Mucosa of rectum (tissue), 2 donors: Measurements from ENCODE around the gene ZEB2.

Experiments
- H3K27ac ChIP-seq, 2 donors: one replicate each; pipeline ENCODE4 v1.7.0; 2013; ENCODE audit warnings: inconsistent platforms in 2 of 2, low read depth in 2 of 2, low read length in 2 of 2
- H3K27me3 ChIP-seq, 2 donors: one replicate each; pipeline ENCODE4 v1.7.0; 2013; ENCODE audit warnings: low read length in 2 of 2; ENCODE audit not compliant: control insufficient read depth in 2 of 2, insufficient read depth in 2 of 2
- H3K36me3 ChIP-seq, 2 donors: one replicate each; pipeline ENCODE4 v1.7.0; 2013; ENCODE audit warnings: low read length in 2 of 2; ENCODE audit not compliant: control insufficient read depth in 2 of 2, insufficient read depth in 2 of 2
- H3K4me1 ChIP-seq, 2 donors: one replicate each; pipeline ENCODE4 v1.7.0; 2013; ENCODE audit warnings: low read length in 2 of 2, mild to moderate bottlenecking in 1 of 2; ENCODE audit not compliant: control insufficient read depth in 2 of 2, insufficient read depth in 2 of 2
- H3K4me3 ChIP-seq, 2 donors: one replicate each; pipeline ENCODE4 v1.7.0; 2013; ENCODE audit warnings: low read length in 2 of 2
- H3K9ac ChIP-seq, 2 donors: one replicate each; pipeline ENCODE4 v1.7.0; 2013; ENCODE audit warnings: low read length in 2 of 2, low read depth in 1 of 2, mild to moderate bottlenecking in 1 of 2
- H3K9me3 ChIP-seq, 2 donors: one replicate each; pipeline ENCODE4 v1.7.0; 2013; ENCODE audit warnings: low read length in 2 of 2; ENCODE audit not compliant: control insufficient read depth in 2 of 2
- donor health status: healthy.
- donor health status: Normal muscosa, but diverticular disease.

Gene ZEB2

DNA sequence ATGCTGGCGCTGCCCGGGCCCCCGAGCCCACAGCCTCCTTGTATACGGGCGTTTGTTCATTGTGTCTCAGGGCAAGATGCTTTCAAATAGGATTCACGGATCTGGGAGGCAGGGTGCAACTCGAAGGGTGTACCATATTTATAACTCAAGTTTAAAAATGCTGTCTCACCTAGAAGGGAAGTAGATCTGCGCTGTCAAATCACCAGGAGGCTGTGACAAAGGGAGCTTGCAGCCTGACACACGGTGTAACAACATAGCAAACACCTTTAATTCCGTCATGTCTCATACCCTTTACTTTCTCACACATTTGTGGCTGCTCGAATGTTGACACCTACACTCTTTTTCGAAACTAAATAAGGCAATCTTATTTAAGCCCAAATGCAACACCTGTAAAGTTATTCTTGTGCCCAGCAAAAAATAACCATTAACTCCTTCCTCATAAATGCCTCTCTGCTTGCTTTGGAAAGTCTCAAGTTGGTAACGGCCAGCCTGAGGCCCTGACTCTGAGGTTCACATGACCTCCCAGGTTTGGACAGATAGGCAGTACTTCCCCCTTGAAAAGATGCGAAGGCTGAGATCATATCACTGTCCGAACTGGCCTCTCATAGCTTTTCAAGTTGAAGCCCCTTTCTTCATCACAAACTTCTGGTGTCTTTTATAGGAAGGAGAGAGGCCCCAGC, 11.6 kb downstream of the ZEB2 start:
- Histone ChIP-seq H3K27me3 (peaks cover 12 to 31% of the 10 kb centered on the region in 2 donors), H3K9me3 (no peaks in the 10 kb centered on the region), H3K27ac (peak overlapping the region; percentile 65 to 92), H3K36me3 (no peaks in the 10 kb centered on the region), H3K9ac (peak overlapping the region in 1 of 2 donors; percentile 39), H3K4me3 (peak overlapping the region in 1 of 2 donors; percentile 34), H3K4me1 (peaks cover 4 to 8% of the 10 kb centered on the region in 2 donors)

DNA sequence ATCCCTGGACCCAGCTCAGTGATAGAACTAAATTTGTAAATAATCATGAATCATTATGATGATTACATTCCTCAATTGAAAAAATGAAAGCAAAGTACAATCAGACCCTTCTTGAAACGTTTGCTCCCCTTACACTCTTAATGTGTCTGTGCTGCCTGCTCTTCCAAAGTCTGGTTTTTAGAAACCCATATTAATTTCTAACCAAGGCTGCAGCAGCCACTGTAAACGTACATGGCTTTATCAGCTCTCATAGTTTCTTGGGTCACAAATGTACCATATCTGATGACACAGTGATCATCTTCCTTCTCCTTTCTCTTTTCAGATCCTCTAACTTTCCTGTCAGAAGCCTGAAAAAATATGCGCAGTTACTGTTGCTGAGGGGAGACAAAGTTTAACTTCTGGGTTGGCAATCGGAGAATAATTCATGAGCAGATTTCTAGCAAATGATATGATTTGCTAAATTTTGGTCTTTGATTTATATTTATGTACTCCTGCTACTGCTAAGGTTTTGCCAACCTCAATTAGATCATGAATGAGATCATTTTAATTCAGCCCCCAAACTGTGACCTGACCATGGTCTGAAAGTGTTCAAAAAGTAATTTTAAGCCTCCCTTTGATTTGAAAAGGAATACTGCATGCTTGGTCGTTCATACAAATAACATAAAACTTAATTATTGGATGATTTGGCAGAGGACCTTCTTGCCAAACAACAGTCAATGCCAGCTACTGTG, 12.3 kb downstream of the ZEB2 start:
- peak overlapping the region; percentile 65 to 92 for H3K27ac ChIP-seq
- peak overlapping the region in 1 of 2 donors; percentile 34 for H3K4me3 ChIP-seq
- peak overlapping the region in 1 of 2 donors; percentile 39 for H3K9ac ChIP-seq
- peaks cover 2 to 8% of the 10 kb centered on the region in 2 donors for H3K4me1 ChIP-seq
- no peaks in the 10 kb centered on the region for H3K9me3 ChIP-seq
- H3K36me3 ChIP-seq = no peaks in the 10 kb centered on the region
- peaks cover 12 to 24% of the 10 kb centered on the region in 2 donors for H3K27me3 ChIP-seq

DNA sequence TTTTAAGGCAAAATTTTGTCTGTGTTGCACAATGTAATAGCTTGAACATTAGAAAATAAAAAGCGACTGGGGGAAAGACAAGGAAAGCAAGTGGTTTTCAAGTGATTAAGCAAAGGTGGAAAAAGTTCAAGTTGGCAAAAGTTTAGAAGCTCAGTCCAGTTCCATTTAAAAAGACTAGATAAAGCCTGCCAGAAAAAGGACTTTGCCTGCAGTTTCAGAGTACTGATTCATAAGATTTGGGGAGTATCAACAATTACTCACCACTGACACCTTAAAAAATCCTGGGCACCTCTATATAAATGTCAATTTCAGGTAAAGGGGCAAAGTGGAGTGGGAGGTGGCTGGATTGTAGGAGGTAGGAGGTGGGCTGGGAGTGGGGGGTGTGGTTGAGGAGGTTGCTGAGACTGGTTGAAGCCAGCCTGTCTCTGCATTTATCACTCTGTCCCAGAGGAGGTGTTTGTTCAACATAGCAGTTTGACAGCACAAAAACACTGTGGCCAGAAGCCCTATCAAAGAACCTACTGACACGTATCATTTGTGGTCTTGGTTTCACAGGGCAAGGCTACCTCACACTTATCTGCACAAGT, 14.6 kb downstream of the ZEB2 start:
- Histone ChIP-seq H3K9ac (no peak overlapping the region), H3K4me1 (peaks cover 0 to 8% of the 10 kb centered on the region in 2 donors), H3K27ac (peak overlapping the region; percentile 0 to 64), H3K4me3 (no peak overlapping the region), H3K9me3 (no peaks in the 10 kb centered on the region), H3K36me3 (no peaks in the 10 kb centered on the region), H3K27me3 (peaks cover 4 to 17% of the 10 kb centered on the region in 2 donors)

DNA sequence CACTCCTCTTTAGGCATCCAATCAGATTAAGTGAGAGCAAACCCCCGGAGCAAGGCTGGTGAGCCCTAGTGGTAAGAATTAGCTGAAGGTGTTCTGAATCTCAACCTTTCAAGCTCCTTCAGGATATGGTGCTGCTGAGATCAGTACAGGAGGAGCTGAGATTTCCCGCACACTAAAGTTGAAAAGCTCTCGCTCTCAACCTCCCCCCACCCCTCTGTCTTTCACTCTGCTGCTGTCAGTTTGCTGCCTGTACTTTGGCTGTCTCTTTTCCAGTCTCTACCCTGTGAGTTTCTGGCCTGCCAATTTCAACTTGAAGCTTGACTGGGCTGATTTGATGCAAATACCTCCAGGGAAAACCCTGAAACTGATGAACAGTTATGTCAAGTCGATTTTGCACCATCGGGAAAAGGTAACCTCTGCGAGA, 15.7 kb downstream of the ZEB2 start:
- peaks cover 0 to 12% of the 10 kb centered on the region in 2 donors for H3K27me3 ChIP-seq
- no peak overlapping the region for H3K27ac ChIP-seq
- no peaks in the 10 kb centered on the region for H3K9me3 ChIP-seq
- peaks cover 0 to 8% of the 10 kb centered on the region in 2 donors for H3K4me1 ChIP-seq
- no peak overlapping the region for H3K4me3 ChIP-seq
- peak overlapping the region in 1 of 2 donors; percentile 8 for H3K9ac ChIP-seq
- no peaks in the 10 kb centered on the region for H3K36me3 ChIP-seq

DNA sequence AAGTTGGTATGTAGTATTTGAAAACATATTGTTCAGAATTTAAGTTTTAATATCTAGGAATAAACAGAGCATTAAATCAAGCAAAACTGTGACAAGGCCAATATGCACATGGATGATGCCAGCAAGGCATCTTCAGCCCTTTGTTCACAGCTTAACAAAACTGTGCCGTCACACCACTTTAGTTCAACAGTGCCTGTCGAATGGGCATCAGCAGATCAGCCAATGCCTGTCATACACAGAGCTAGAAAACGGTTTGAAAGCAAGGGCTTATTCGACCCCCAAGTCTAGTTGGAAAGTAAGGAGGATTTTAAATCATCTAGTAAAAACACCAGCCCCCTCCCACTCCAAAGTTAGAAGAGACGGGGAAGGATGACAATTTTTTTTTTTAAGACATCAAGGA, 16.7 kb downstream of the ZEB2 start:
- peaks cover 0 to 9% of the 10 kb centered on the region in 2 donors for H3K27me3 ChIP-seq
- no peaks in the 10 kb centered on the region for H3K9me3 ChIP-seq
- H3K4me3 ChIP-seq = no peak overlapping the region
- H3K27ac ChIP-seq = peak overlapping the region in 1 of 2 donors; percentile 35
- no peaks in the 10 kb centered on the region for H3K36me3 ChIP-seq
- no peak overlapping the region for H3K9ac ChIP-seq
- H3K4me1 ChIP-seq = peaks cover 0 to 4% of the 10 kb centered on the region in 2 donors

DNA sequence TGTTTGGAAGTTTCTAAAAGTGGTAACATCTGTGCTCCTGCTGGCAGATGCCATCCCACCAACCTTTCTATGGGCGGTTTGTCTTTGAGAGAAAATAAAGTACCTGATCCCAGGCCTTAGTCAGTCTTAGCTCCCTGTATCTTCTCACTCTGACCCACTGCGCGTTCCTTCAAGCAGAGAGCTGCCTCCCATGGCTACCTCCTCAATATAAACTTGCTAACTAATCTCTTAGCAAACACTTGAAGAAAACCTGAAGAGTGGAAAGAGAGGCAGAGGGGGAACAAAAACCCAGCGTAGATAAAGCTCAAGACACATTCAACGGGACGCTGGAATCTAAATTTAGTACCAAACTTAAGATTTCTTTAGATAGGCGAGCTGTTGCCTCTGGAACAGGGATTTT, 17.6 kb downstream of the ZEB2 start:
- peaks cover 0 to 3% of the 10 kb centered on the region in 2 donors for H3K4me1 ChIP-seq
- no peaks in the 10 kb centered on the region for H3K9me3 ChIP-seq
- H3K27ac ChIP-seq = no peak overlapping the region
- peaks cover 0 to 4% of the 10 kb centered on the region in 2 donors for H3K27me3 ChIP-seq
- H3K4me3 ChIP-seq = no peak overlapping the region
- no peaks in the 10 kb centered on the region for H3K36me3 ChIP-seq
- no peak overlapping the region for H3K9ac ChIP-seq

DNA sequence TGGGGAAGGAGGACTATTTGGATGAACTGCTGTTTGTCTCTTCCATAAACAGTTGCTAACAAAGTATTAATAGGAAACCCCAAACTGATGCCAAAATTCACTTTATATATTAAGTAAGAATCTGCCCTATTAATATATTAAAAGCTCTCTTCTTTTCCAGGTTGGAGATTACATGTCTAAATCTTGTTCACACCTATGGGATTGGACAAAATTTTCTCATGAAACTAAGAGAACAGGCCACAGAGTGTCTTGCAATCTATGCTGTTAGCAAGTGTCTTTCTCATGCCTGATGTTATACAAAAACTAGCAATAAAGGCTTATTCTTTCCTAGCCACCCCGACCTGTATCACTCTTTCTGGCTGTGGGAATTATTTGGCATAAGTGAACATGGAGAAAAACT, 18.3 kb downstream of the ZEB2 start:
- H3K27ac ChIP-seq = peak overlapping the region in 1 of 2 donors; percentile 17

DNA sequence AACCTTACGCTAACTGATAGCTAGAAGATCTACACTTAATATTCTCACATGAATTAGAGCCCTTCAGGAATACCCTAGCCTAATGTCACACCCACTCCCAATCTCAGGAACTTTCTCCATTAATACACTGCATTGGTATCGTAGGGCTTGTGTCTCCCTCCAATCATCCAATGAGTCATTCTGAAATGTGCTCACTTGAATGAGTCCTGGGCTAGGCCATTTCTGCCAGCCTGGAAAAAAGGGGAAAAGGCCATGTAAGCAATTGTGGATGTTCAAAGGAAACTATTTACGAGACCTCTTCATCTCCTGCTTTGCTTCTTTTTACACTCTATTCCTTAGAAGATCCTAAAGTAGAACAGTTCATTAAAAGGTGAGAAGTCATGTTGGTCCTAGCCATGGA, 18.8 kb downstream of the ZEB2 start:
- peaks cover 3% of the 10 kb centered on the region in 2 donors for H3K4me1 ChIP-seq
- no peak overlapping the region for H3K4me3 ChIP-seq
- no peaks in the 10 kb centered on the region for H3K9me3 ChIP-seq
- peaks cover 0 to 3% of the 10 kb centered on the region in 2 donors for H3K27me3 ChIP-seq
- no peak overlapping the region for H3K27ac ChIP-seq
- H3K36me3 ChIP-seq = no peaks in the 10 kb centered on the region
- no peak overlapping the region for H3K9ac ChIP-seq

More for the DNA sequence above, 18.3 kb downstream of the ZEB2 start:
- H3K9me3 ChIP-seq = no peaks in the 10 kb centered on the region
- H3K36me3 ChIP-seq = no peaks in the 10 kb centered on the region
- no peak overlapping the region for H3K4me3 ChIP-seq
- peaks cover 3% of the 10 kb centered on the region in 2 donors for H3K4me1 ChIP-seq
- H3K27me3 ChIP-seq = peaks cover 0 to 3% of the 10 kb centered on the region in 2 donors
- H3K9ac ChIP-seq = no peak overlapping the region

DNA sequence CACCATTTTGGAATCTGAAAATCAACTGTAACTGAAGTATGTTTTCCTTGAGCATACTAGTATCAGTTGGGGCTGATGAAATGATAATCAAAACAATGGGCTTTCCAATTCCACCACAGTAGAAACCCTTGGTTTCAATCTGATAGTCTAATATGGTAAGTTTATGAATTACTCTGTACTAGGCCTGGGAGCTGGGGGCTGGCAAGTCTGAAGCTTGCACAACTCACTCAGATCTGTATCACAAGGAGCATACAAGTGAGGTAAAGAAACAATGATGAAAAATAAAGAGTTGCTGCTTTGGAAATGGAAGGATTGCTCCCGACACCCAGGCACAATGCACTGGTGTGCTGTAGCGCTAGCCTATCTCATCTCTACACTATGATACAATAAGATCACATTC, 19.4 kb downstream of the ZEB2 start:
- Histone ChIP-seq H3K27me3 (peaks cover 0 to 3% of the 10 kb centered on the region in 2 donors), H3K36me3 (no peaks in the 10 kb centered on the region), H3K27ac (no peak overlapping the region), H3K9me3 (no peaks in the 10 kb centered on the region), H3K4me3 (no peak overlapping the region), H3K9ac (no peak overlapping the region), H3K4me1 (peaks cover 3% of the 10 kb centered on the region in 2 donors)

DNA sequence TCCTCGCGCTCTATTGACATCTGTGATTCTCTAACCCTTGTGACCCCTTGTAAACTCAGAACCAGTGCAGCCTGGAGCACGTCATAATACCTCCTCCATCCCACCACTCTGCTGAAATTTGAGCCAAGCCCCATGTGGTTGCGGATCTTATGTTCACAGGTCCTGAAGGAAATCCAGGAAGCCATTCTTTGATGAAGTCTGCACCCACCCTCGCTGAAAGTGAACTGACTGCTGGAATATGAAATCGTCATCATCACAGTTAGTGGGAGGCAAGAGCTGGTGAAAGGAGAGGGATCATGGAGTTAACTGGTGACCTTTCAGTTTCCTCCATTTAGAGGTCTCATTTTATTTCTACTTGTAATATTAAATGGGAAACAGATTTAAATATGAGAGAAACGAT, 21.6 kb downstream of the ZEB2 start:
- H3K4me1 ChIP-seq = peaks cover 0 to 3% of the 10 kb centered on the region in 2 donors
- no peak overlapping the region for H3K4me3 ChIP-seq
- H3K9me3 ChIP-seq = no peaks in the 10 kb centered on the region
- no peaks in the 10 kb centered on the region for H3K27me3 ChIP-seq
- no peaks in the 10 kb centered on the region for H3K36me3 ChIP-seq
- H3K9ac ChIP-seq = no peak overlapping the region
- H3K27ac ChIP-seq = no peak overlapping the region
